COR-L47 (cell line): ENCODE results near the gene ZHX3.

Experiments
- DNase-seq: peaks from one replicate; lab custom pipeline; 2025; lab: John Stamatoyannopoulos, UW

The ZHX3 gene

GRCh38 chr20:41222703-41223102 lies 94.8 kb downstream of the ZHX3 start:
- DNase-seq = no peak

- no peak for DNase-seq
Measured at GRCh38 chr20:41222296-41222695, 95.2 kb downstream of the ZHX3 start.

GRCh38 chr20:41221614-41222218 lies 95.8 kb downstream of the ZHX3 start:
- no peak for DNase-seq

- no peak for DNase-seq
Measured at GRCh38 chr20:41219824-41220223, 97.7 kb downstream of the ZHX3 start.

DNA sequence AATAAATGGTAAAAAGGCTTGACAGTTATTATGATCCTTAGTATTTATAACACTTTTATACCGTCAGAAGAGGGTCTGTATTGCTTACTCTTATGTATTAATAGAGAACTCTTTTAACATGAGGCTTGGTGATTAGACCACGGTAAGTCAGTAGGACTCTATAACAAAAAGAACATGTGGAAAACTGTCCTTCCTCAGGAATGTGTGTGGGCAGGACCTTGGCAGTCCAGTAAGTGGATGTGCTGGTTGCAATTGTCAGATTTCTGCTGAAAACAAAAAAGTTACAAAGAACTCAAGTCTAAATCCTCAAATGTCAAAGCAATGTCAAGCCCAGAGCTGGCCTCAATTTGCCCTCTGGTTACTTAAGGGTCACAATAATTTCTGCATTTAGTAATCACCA lies 99.1 kb downstream of the ZHX3 start:
- no peak for DNase-seq

- no peak for DNase-seq
Measured at GRCh38 chr20:41217422-41217821, 100.1 kb downstream of the ZHX3 start.

GRCh38 chr20:41214666-41215065 lies 102.9 kb downstream of the ZHX3 start:
- DNase-seq = no peak

DNA sequence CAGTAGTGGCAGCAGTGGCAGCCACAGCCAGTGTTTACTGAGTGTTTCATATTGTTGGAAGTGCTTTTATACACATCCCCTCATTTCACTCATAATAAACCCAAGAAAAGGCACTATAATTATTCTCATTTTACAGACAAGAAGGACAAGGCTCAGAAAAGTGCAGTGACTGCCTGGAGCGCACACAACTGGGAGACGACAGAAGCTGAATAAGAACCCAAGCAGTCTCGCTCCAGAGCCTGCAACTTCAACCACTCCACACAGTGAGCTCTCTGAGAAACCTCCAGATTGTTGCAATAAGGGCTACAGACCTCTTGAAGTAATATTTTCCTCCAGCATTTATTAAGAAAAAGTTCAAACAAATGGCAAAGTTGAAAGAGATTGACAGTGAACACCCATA lies 103.3 kb downstream of the ZHX3 start:
- no peak for DNase-seq

DNA sequence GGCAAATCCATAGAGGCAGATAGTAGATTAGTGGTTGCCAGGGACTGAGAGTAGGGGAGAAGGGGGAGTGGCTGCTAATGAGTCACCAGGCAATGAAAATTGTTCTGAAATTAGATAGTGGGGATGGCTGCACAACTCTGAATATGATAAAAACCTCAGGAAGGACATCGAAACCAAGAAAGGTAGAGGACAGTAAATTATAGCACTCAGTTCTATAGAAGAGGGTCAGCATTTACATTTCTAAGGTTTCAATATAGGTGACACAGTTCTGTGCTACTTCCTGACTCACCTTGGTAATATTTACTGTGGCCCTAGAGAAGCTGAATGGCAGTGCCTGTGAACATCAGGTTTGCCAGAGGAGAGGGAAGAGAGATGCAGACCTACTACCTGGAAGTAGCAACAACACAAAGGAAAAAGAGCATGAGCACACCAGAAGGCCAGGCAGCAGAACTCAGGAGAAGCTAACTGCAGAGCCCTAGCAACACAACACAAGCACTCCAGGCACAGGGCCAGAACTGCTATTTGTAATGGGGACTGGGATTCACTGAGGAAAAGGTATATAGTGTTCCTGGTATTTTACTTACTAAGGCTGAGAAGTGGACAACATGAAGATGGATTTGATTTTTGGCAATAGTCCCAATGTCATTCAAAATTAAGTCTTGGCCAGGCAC lies 104.2 kb downstream of the ZHX3 start:
- peak; percentile 29 for DNase-seq

DNA sequence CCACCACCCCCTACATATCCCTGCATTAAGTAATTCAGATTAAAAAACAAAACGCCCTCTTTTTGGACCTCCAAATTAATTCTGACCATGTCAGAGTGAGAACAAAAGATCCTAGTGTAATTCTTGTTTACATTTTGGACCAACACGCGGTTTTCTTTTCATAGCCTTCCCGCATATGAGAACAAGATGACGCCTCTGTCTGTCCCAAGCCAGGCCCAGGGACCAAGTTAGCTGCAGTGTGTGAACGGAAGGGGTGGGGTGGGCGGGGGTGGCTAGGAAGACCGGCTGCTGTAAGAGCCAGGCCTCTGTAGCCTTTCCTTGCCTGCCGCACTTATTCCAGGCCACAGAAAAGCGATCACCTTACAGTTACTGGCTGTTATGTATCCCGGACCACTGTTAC lies 112.2 kb downstream of the ZHX3 start:
- DNase-seq = no peak

DNA sequence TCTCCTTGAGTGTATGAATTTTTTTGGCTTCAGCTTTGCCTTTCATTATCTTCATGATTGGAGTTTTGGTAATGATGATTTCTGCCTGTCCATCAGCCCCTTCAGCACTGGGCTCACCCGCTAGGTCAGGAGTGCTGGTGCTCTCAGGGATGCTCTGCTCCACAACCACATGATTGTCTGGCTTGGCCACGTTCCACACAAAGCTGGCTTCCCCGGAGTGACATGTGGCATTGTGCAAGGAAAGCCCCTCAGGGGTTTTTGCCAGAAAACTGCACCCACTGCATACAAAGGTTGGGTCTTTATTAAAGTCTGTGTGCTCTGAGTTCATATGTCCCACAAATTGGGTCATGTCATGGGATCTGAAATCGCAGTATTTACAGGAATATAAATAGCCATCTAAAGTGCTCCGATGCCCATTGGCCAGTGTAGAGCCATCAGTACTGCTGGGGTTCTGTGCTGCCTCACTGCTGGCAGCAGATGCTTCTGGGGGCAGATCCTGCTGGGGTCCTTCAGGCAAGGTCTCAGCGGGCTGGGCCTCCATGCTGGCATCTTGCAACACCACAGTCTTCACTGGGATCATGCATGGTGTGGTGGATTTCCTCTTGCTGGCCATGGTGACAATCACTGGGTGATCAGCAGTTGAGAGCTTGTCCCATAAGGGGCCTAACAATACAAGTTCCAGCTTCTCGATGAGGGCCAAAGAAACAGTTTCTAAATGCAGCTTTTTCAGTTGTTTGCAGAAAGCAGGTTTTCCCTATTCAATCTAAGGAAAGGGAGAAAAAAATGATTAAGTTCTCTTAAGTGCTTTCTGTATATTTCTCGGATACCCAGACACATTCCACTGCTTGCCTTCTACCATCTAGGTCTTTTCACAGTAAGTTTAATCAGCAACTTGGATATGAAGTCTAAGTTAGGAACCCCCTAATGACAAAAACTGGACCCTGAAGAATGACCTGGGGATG lies 112.9 kb downstream of the ZHX3 start:
- DNase-seq = no peak

GRCh38 chr20:41203660-41204059 lies 113.9 kb downstream of the ZHX3 start:
- no peak for DNase-seq

DNA sequence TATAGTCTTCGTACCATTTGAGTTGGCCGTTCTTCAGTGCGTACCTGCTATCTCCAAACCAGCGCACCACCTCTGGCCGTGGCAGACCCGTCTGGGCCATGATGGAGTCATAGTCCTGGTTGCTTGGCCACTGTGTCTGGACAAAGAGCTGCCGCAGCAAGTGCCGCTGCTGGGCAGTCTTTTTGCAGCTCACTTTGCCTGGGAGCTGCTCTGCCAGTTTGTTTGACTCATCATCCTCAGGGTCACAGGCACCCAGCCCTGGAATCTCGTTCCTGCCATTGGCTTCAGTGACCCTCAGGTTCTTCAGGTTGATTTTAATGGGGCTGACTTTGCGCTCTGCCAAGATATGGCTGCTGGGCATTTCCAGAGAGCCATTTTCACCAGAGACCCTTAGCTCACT lies 115.1 kb downstream of the ZHX3 start:
- DNase-seq = no peak

DNA sequence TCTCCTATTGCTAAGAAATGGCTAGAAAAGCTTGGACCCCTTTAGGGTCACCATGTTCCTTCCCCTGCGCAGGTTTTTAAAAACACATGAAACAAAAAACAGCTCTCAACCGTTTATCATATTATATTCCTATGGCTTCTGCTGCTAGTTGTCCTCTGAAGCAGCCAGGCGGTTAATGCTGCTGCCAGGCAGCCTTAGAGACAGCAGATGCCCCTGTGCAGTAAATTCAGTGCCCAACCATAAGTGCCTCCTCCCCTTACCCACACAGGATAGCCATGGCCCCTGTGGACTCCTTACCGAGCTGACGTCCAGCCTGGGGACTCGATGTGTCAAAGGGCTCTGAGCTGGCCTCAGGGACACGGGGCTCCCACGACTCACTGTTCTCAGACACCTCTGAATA lies 115.8 kb downstream of the ZHX3 start:
- DNase-seq = no peak

- no peak for DNase-seq
Measured at GRCh38 chr20:41200446-41201202, 116.9 kb downstream of the ZHX3 start.

- DNase-seq = no peak
Measured at GRCh38 chr20:41198443-41198842, 119.1 kb downstream of the ZHX3 start.

DNA sequence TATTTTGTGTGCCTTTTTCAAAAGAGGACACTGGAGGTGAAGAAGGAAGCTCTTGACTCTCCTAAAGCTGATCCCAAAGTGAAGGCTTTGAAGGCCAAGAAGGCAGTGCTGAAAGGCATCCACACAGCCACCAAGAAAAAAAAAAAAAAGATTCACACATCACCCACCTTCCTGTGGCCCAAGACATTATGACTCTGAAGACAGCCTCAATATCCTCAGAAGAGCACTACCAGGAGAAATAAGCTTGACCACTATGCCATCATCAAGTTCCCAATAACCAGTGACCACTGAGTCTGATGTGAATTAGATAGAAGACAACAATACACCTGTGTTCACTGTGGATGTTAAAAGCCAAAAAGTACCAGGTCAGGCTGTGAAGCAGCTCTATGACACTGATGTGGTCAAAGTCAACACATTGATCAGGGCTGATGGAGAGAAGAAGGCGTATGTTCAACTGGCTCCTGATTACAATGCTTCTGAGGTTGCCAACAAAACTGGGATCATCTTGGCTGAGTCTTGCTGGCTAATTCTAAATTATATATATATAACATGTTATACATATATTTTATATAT lies 120.8 kb downstream of the ZHX3 start:
- no peak for DNase-seq

- DNase-seq = no peak
Measured at GRCh38 chr20:41192575-41192974, 125.0 kb downstream of the ZHX3 start.

GRCh38 chr20:41191562-41192500 lies 125.7 kb downstream of the ZHX3 start:
- DNase-seq = no peak

- no peak for DNase-seq
Measured at GRCh38 chr20:41187668-41188067, 129.9 kb downstream of the ZHX3 start.
